Fibroblast of pulmonary artery (primary cell): ENCODE measurements around the gene CDC123.
A peak's percentile ranks its signal among the peaks of the same experiment; 100 is the strongest.
"Not testable (repeated sequence)": the region's sequence is repeated elsewhere in the genome, so short reads cannot be mapped to it uniquely, and the experiment has no call there.

ENCODE experiments used
- DNase-seq: peaks from one replicate; pipeline ENCODE4 v3.0.0-alpha.2; 2010; ENCODE audit warnings: low read depth
- H3K4me3 ChIP-seq: replicated peaks from 2 replicates; pipeline ENCODE4 v1.5.1; 2011; ENCODE audit warnings: low read depth, mild to moderate bottlenecking, control low read depth, low read length, moderate library complexity
- CTCF ChIP-seq: IDR thresholded peaks from 2 replicates; pipeline ENCODE4 v1.5.1; 2011; ENCODE audit warnings: mild to moderate bottlenecking, control low read depth, low read length, inconsistent platforms; ENCODE audit errors: missing control alignments

Gene CDC123

DNA sequence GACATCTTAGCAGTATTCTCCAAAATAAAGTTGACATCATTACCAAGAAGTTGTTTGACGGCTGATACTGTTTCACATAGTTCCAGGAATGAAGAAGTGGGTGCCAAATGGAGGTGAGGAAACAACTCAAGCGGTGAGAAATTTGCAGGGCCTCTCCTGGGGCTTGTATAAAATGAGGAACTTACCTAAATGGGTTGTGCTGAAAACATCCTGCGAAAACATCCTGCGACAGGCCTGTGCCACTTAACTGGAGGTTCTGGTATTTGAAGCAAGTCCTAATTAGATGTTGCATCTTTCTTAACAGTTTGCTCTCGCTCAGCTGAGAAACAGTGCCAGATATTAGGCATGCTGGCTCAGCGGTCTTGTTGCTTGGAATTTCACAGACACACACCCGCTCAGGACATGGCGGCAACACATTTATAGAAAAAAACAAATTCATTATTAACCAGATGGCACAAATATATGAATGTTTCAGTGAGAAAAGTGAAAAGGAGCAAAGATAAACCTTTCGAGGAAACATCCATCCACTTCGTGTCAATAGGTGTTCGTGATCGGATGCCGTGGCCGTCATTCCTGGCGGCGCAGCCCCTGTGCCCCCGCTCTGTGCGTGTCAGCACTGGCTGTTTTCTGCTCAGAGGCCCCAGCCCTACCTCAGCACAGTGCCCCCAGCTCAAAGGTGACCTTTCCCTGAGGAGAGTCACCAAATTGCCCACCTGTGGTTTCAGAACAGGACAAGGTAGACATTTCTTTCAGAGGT is 48.1 kb downstream of the CDC123 start:
- no peak overlapping the region for H3K4me3 ChIP-seq
- no peak for TF ChIP-seq CTCF
- no peak for DNase-seq

DNA sequence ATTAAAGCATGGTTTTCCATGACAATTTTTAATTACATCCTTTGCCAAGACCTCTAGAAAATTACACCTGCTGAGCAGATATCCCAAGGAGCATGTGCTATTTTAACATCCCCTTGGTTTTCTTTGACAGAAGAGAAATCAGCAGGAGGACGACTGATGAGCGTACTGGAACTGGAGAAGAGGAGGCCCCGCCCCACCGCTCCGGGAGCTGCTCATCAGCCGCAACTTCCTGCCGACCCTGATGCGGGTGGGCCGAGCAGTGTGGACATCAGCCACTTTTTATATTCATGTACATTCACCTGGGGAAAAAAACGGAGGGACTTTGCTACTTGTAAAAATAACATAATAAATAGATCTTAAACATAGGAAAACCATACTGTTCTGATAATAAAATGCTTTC is 54.2 kb downstream of the CDC123 start:
- no peak for TF ChIP-seq CTCF
- H3K4me3 ChIP-seq, result no peak overlapping the region
- no peak for DNase-seq

DNA sequence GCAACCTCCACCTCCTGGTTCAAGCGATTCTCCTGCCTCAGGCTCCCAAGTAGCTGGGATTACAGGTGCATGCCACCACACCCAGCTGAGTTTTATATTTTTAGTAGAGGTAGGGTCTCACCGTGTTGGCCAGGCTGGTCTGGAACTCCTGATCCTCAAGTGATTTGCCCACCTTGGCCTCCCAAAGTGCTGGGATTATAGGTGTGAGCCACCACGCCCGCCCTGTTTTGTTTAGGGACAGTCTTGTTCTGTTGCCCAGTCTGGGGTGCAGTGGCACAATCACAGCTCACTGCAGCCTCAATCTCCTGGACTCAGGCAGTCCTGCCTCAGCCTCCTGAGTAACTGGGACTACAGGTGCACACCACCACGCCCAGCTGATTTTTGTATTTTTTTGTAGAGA is 54.7 kb downstream of the CDC123 start:
- H3K4me3 ChIP-seq, DNase-seq: not testable (repeated sequence)

DNA sequence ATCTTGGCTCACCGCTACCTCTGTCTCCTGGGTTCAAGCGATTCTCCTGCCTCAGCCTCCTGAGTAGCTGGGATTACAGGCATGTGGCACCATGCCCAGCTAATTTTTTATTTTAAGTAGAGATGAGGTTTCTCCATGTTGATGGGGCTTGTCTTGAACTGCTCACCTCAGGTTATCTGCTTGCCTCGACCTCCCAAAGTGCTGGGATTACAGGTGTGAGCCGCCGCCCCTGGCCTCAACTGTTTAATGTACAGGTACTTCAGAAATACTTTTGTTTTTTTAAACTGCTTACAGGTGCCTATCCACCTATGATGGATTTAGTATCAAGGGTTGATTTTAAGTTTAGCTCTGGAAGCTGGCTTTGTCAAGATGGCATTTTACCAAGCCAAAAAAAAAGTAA is 55.6 kb downstream of the CDC123 start:
- H3K4me3 ChIP-seq, result no peak overlapping the region
- DNase-seq, result no peak
- no peak for TF ChIP-seq CTCF

- H3K4me3 ChIP-seq, result no peak overlapping the region
- no peak for DNase-seq
- TF ChIP-seq CTCF, result peak; percentile 19
Measured at GRCh38 chr10:12252882-12253546, 57.0 kb downstream of the CDC123 start.

GRCh38 chr10:12255048-12255447 is 59.1 kb downstream of the CDC123 start:
- H3K4me3 ChIP-seq, result no peak overlapping the region
- no peak for DNase-seq
- TF ChIP-seq CTCF, result no peak

GRCh38 chr10:12259988-12260387 is 64.0 kb downstream of the CDC123 start:
- H3K4me3 ChIP-seq, result no peak overlapping the region
- no peak for DNase-seq
- TF ChIP-seq CTCF, result no peak
